Midbrain (tissue), 1 donor: ENCODE measurements around the gene HOXA9.

Experiments used
- DNase-seq: peaks from one replicate; lab custom pipeline; 2025; lab: John Stamatoyannopoulos, UW

HOXA9 gene

GRCh38 chr7:27176962-27177794, 11.8 kb upstream of the HOXA9 start:
- no peak for DNase-seq

GRCh38 chr7:27176524-27176845, 11.1 kb upstream of the HOXA9 start:
- no peak for DNase-seq

GRCh38 chr7:27175626-27176523, 10.5 kb upstream of the HOXA9 start:
- no peak for DNase-seq

GRCh38 chr7:27174874-27175625, 9.7 kb upstream of the HOXA9 start:
- DNase-seq, result no peak

- DNase-seq, result no peak
Measured at GRCh38 chr7:27173956-27174873, 8.9 kb upstream of the HOXA9 start, which contains the start of gene HOXA10. Gene HOXA10 (minus strand): TSS chr7:27174320. CDS start chr7:27174306, 14 bp downstream.

- DNase-seq, result no peak
Measured at GRCh38 chr7:27173511-27173955, 8.2 kb upstream of the HOXA9 start.

GRCh38 chr7:27172823-27173510, 7.6 kb upstream of the HOXA9 start:
- no peak for DNase-seq

GRCh38 chr7:27172315-27172774, 7.0 kb upstream of the HOXA9 start:
- no peak for DNase-seq

- DNase-seq, result no peak
Measured at GRCh38 chr7:27171637-27172314, 6.4 kb upstream of the HOXA9 start.

GRCh38 chr7:27171325-27171636, 5.9 kb upstream of the HOXA9 start:
- DNase-seq, result no peak

- DNase-seq, result no peak
Measured at GRCh38 chr7:27170426-27171324, 5.3 kb upstream of the HOXA9 start.

- DNase-seq, result no peak
Measured at GRCh38 chr7:27169658-27170425, 4.5 kb upstream of the HOXA9 start.

- DNase-seq, result no peak
Measured at GRCh38 chr7:27168265-27168947, 3.1 kb upstream of the HOXA9 start.

- DNase-seq, result no peak
Measured at GRCh38 chr7:27167916-27168264, 2.6 kb upstream of the HOXA9 start.

- DNase-seq, result no peak
Measured at GRCh38 chr7:27166531-27167505, 1.5 kb upstream of the HOXA9 start.

- no peak for DNase-seq
Measured at GRCh38 chr7:27165996-27166530, 726 bp upstream of the HOXA9 start.
